GM19372 (cell line): ENCODE results near the gene RAPSN.

Experiments
- ATAC-seq: cut with Tn5 transposase; IDR thresholded peaks from one replicate; pipeline ENCODE4 v1.9.1; 2021; ENCODE audit warnings: mild to moderate bottlenecking, low read depth, moderate library complexity; ENCODE audit not compliant: unreplicated experiment

The RAPSN gene

GRCh38 chr11:47448566-47449427 is at the start of gene RAPSN:
TSS of gene RAPSN (minus strand) at chr11:47449136. CDS start at chr11:47448964, 172 bp downstream.
- no peak for ATAC-seq

DNA sequence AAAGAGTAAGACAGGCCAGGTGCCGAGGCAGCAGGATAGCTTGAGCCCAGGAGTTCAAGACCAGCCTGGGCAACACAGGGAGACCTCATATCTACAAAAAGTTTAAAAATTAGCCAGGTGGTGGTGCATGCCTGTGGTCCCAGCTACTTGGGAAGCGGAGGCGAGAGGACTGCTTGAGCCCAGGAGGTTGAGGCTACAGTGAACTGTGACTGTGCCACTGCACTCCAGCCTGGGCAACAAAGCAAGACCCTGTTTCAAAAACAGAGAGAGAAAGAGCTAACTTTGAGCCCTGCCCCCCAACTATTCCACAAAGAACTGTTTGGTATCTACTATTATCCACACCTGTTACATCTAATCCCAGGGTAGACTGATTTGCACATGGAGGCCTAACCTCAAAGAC is 49.2 kb upstream of the RAPSN start:
- no peak for ATAC-seq

DNA sequence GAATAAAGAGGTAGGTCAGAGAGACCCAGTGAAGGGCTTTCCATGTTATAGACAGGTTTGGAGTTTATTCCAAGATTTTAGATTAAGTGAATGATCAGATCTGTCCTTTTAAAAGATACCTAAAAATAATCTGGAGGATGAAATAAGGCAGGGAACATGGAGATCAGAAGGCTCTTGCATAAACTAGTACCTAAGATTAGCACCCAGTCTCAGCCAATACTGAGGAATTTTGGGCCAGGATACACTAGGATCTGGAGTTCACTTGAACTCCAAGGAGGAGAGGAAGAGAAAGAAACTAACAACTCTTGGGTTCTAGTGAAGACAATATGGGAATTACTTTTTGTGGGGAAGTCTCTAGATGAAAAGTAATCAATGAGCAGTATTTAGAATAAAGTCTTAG is 47.9 kb upstream of the RAPSN start:
- no peak for ATAC-seq

DNA sequence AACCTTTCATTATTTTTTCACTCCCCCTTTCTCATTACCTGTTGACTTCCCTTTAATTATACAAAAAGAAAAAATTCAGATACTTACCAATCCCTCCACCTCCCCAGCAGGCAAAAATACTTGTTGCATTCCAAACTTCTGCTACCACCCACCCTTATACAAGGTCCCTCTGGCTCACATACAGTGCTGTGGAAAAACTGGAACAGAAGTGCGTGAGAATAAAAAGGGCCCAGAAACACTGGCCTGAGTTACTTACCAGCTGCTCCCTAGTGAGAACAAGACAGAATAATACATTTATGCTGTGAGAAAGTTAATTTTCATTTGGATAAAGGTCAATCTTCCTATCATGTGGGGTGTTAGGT is 46.9 kb upstream of the RAPSN start:
- no peak for ATAC-seq

GRCh38 chr11:47495011-47495855 is 46.3 kb upstream of the RAPSN start:
- no peak for ATAC-seq

- no peak for ATAC-seq
These were observed 40.4 kb upstream of the RAPSN start for GRCh38 chr11:47489395-47489755.

- no peak for ATAC-seq
These were observed 39.9 kb upstream of the RAPSN start for GRCh38 chr11:47488674-47489394.

DNA sequence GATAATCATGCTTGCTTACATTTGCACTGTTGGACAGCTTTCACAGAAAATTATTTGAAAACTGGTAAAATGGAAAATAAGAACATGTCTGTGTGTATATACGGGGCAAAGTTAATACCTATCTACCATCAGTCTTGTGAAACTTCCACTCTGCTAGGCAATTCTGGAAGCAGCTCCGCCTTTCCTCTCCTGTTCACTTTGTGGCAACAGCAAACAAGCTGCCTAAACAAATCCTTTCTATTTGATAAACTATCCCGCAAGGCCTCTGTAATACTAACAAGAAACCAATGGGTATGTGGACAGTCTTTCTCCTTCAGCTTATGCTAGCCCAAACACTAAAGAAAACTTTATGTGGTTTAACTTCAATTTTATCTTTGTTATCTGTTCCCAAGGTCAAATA is 39.2 kb upstream of the RAPSN start:
- no peak for ATAC-seq

DNA sequence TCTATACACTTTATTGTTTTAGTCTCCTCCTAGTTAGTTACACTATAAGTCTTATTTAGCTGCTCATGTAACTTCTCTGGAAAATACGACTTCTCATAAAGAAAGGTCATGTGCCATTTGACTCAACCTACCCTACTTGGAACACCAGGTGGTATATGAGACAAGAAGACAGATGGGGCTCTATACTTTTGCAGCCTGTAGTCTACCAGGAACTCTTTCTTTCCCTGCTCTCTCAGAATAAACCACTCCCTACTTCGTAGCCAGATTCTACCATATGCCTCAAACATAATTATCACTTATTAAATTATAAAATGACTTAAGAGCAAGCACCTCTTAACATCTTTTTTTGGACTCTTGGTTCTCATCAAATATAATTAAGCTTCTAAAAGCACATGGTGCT is 38.5 kb upstream of the RAPSN start:
- ATAC-seq = no peak

DNA sequence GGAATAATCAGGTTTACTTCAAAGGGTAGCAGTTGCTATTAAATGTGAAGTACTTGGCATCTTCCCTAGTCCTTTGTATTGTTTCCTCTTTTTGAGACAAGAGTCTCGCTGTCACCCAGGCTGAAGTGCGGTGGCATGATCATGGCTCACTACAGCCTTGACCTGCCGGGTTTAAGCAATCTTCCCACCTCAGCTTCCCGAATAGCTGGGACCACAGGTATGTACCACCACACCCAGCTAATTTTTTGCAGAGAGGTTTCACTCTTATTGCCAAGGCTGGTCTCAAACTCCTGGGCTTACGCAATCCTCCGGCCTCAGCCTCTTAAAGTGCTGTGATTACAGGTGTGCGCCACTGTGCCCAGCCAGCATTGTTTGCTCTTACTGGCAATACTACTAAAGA is 36.2 kb upstream of the RAPSN start:
- no peak for ATAC-seq

- no peak for ATAC-seq
These were observed 34.5 kb upstream of the RAPSN start for GRCh38 chr11:47483457-47483856.

DNA sequence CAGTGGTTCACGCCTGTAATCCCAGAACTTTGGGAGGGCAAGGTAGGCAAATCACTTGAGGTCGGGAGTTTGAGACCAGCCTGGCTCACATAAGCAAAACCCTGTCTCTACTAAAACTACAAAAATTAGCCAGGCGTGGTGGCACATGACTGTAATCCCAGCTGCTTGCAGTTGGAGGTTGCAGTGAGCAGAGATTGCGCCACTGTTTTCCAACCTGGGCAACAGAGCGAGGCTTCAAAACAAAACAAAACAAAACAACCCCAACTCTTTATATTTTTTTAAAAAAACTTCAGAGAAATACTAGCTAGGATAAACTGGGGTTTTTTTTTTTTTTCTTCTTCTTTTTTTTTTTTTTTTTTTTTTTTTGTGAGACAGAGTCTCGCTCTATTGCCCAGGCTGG is 31.8 kb upstream of the RAPSN start:
- ATAC-seq = no peak

DNA sequence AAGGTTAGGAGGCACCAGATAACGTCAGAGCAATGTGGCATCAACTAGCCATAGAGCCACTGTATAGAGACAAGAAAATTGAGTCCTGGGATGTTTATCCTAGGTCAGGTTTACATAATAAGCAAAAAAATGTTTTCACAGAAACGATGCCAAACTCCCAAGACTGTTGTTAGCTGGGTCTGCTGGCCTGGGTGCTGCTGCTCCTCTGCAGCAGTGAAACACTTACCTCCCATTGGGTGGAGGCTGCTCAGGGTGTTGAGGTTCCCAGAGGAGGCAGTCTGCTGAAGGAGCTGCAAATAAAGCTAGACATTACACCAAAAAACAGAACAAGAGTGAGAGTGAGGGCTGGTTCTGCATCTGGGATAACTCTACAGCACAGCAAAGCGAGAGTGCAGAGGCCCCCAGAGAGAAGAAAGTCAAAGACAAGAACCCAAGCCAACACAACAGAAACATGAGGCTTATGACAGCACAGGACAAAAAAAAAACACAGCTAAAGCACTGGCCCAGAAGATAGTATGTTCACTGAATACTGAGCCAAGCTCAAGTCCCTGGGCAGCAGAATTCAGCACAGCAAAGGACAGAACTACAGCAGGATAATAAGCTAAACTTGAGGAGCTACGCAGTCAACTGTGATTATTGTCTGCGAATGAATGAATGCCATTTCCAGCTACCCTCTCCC is 29.9 kb upstream of the RAPSN start:
- ATAC-seq = no peak

DNA sequence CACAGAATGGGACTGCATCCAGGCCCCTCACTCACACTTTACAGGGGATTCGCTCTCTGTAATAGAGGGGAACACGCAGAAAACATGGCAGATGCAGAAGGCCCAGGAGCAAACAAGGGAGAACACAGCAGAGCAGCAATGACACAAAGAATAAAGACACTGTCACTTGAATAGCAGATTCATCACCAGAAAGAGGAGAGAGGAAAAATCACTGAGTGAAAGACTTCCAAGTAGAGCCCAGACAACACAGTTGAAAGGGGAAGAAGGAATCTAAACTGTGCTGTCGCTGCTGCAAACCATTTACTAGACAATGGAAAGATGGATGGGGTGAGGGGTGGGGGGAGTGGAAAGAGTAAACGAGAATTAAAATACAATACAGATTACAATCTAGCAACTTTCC is 28.8 kb upstream of the RAPSN start:
- no peak for ATAC-seq

DNA sequence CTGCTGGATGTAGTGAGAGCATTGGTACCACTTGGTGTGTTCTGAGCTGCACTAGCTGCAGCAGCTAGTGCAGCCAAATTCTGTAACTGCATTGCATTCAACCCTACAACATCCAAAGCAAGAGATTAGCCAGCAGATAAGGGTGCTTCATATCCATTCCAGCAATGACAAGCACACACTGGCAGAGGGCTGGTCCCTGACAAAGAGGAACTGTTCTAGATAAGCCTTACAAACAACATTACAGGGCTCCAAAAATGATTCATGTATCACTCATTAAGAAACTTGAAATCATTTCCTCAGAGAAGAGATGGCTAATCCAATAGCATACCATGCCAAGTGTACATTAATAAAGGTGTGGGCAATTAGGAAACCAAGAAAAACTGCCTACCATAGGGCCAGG is 28.4 kb upstream of the RAPSN start:
- ATAC-seq = no peak

- ATAC-seq = no peak
These were observed 21.7 kb upstream of the RAPSN start for GRCh38 chr11:47470671-47471070.

DNA sequence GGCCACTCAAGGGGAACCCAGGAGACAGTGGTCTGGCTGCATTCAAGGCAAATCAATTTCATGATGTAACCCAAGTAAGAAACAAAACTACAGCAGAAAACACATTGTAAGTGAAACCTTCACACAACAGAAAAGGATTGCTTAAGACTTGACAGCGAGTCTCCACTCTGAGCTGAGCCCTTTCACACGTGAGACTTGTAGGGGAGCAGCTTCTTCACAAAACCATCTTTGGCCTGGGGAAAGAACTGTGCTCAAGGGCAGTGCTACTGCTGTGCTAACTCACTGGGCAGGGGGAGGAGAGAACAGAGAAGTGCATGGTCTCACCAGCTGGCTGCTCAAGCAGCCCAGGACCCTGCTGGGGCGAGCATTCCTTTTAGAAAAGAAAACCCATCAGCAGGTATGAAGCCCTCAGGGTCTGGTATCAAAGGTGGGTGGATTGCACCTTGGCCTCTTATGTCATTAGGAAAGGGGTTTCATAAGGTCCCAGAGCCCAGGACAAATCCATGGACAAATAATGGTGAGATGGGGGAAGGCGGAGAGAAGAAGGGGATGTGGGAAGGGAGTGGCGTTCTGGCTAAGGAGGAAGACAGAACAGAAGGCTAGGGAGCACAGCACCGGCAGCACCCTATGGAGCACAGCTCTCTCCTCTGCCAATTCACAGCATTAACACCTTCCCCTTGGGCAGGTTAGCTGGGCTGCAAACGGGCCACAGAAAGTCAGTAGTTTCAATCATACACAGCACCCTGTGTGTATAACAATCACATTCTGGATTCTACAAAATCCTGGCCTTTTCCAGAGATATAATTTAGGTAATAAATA is 20.6 kb upstream of the RAPSN start:
- no peak for ATAC-seq

DNA sequence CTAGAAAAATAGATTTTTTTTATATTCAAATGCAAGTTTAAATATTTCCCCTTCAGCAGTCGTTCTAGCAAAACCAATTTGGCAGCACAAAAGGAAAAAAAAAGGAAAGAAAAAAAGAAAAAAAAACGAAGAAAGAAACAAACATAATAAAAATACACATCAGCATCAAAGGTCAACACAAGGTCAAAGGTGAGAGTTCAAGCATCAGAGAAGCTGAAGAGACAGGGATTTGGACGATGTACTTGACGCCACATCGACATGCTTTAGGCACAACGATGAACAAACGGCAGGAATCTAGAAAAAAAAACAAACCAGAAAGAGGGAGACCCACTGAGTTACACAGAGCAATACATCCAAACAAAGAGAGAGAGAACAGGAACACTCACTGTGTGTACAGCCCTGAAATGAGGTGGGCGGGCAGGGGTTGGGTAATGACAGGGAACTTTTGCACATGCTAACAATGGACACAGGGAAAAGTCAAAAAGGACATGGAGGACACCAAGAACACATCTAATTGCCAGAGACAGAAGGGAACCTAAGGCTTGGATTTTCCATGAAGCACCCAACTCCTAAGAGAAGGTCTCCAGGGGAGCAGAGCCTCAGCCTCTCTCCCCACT is 19.8 kb upstream of the RAPSN start:
- no peak for ATAC-seq

DNA sequence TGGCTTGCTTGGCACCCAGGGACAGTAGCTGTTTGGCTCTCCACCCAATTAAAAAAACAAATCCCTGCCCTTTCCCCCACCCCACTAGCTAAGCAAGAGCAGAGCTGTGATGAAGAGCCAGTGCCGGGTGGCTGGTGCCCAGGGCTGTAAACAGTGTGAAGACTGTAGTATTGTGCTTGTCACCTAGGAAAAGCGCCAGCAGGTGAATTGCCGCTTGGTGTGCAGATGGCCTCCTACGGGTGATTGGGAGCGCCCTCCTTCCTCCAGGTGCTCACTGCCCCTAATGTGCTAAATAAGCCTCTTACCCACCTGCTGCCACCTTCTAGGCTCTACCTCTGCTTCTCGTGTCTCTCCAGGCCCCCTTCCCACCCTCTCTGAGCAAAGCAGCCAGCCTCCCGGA is 18.4 kb upstream of the RAPSN start:
- no peak for ATAC-seq
